ENCODE measurements around the gene STRA6. TPM values are rescaled to one million over a fixed set of nuclear protein-coding genes. Genes with fewer than 3 reads are reported as not detected.

STRA6 gene
- total RNA-seq, 1 experiment from 2014 or later: 2.1 TPM

DNA sequence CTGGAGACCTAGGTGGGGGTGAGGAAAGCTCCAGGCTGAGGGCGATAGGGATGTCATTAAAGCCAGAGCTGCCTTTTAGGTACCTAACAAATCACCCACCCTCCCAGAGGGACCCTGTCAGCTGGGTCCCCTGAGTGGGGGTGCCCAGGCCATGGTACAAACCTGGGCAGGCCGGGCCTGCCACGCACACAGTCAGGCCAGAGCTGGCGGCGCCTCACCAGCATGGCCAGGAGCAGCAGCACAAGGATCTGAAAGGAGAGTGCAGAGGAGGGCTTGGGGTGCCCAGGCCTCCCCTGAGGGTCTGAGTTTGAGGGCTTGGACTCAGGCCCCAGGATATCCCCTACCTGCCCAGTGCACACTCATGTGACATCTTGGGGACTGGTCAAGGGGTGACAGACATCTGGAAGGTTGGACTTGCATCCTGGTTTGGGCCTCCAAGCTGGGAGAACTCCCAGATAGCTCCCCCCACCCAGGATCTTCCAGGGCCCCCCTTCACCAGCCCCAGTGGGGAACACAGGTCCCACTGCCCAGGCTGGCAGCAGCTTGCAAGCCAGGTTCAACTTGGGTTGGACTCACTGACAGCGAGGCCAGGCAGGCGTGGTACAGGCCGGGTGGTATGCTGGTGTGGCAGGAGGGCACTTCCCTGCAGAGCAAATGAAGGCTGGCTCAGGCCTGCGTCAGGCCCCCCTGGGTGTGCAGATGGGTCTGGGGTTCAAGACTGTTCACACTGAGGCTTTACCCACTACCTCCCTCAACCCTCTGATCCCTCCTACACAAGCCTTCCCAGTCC is 5.2 kb downstream of the STRA6 start:
- Mint-ChIP-seq H3K27me3 (ENCODE audit: insufficient read depth, unreplicated experiment) (no peaks in the 10 kb centered on the region), H3K4me1 (ENCODE audit: low read depth, unreplicated experiment) (no peaks in the 10 kb centered on the region), H3K4me3 (ENCODE audit: unreplicated experiment) (no peak overlapping the region), H3K36me3 (ENCODE audit: insufficient read depth, unreplicated experiment) (no peaks in the 10 kb centered on the region), H3K9me3 (ENCODE audit: unreplicated experiment) (no peaks in the 10 kb centered on the region), H3K27ac (ENCODE audit: unreplicated experiment) (no peak overlapping the region)
- H3K27me3 ChIP-seq (replicated peaks; ENCODE audit: control insufficient read depth, insufficient read depth, low read length): no peaks in the 10 kb centered on the region
- H3K9me3 ChIP-seq: no peaks in the 10 kb centered on the region
- no TSS peak for BruUV-seq (replicated peaks)
- no peak overlapping the region for H3K4me3 ChIP-seq (ENCODE audit: low read depth, low read length)
- DNase-seq: no peak
- TF ChIP-seq, protein P1, sequence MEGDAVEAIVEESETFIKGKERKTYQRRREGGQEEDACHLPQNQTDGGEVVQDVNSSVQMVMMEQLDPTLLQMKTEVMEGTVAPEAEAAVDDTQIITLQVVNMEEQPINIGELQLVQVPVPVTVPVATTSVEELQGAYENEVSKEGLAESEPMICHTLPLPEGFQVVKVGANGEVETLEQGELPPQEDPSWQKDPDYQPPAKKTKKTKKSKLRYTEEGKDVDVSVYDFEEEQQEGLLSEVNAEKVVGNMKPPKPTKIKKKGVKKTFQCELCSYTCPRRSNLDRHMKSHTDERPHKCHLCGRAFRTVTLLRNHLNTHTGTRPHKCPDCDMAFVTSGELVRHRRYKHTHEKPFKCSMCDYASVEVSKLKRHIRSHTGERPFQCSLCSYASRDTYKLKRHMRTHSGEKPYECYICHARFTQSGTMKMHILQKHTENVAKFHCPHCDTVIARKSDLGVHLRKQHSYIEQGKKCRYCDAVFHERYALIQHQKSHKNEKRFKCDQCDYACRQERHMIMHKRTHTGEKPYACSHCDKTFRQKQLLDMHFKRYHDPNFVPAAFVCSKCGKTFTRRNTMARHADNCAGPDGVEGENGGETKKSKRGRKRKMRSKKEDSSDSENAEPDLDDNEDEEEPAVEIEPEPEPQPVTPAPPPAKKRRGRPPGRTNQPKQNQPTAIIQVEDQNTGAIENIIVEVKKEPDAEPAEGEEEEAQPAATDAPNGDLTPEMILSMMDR (IDR thresholded peaks at IDR 0.05; ENCODE audit: insufficient read depth in 1 of 2, low read depth in 1 of 2, low read length in 1 of 2, severe bottlenecking in 1 of 2, unreplicated experiment in 1 of 2): no peak
- POLR2A ChIA-PET: no interaction called here
- H3K4me1 ChIP-seq: peaks cover 2% of the 10 kb centered on the region; the same call in 1 of the 2 replicates
- intact Hi-C loops (cut with micrococcal nuclease; ENCODE audit: unreplicated experiment): no loop called here
- H3K36me3 ChIP-seq (ENCODE audit: control insufficient read depth, insufficient read depth, low read length): no peaks in the 10 kb centered on the region
- CTCF ChIA-PET: no interaction called here

DNA sequence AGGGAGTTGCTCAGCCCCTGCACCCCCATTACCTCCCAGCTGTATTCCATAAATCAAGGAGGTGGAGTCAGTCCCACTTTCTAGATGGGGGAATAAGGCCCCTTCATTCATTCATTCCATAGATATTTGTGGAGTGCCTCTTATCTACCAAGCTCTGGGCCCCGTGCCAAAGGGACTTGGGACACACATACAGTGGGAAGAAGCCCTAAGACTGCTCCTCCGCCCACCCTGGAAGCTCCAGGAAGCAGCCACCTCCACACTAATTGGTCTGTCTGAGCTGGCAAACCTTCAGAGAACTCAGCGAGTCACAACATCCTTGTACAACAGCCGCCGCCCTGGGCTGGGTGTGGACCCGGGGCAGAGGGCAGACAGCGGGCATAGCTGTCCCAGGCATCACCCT is 6.4 kb downstream of the STRA6 start:
- TF ChIP-seq, protein P1 (IDR thresholded peaks at IDR 0.05; ENCODE audit: insufficient read depth in 1 of 2, low read depth in 1 of 2, low read length in 1 of 2, severe bottlenecking in 1 of 2, unreplicated experiment in 1 of 2): no peak
- ChIA-PET CTCF (no interaction called here), POLR2A (no interaction called here)
- H3K27me3 Mint-ChIP-seq (ENCODE audit: insufficient read depth, unreplicated experiment): no peaks in the 10 kb centered on the region
- Histone ChIP-seq H3K4me1 (peaks cover 5% of the 10 kb centered on the region; the same call in 1 of the 2 replicates), H3K9me3 (no peaks in the 10 kb centered on the region), H3K27me3 (replicated peaks; ENCODE audit: control insufficient read depth, insufficient read depth, low read length) (no peaks in the 10 kb centered on the region), H3K36me3 (ENCODE audit: control insufficient read depth, insufficient read depth, low read length) (no peaks in the 10 kb centered on the region), H3K4me3 (ENCODE audit: low read depth, low read length) (no peak overlapping the region)
- intact Hi-C loops (cut with micrococcal nuclease; ENCODE audit: unreplicated experiment): no loop called here
- H3K4me3 Mint-ChIP-seq (ENCODE audit: unreplicated experiment): no peak overlapping the region
- no TSS peak for BruUV-seq (replicated peaks)
- no peaks in the 10 kb centered on the region for H3K9me3 Mint-ChIP-seq (ENCODE audit: unreplicated experiment)
- H3K4me1 Mint-ChIP-seq (ENCODE audit: low read depth, unreplicated experiment): peaks cover 7% of the 10 kb centered on the region
- no peak overlapping the region for H3K27ac Mint-ChIP-seq (ENCODE audit: unreplicated experiment)
- DNase-seq: no peak
- peaks cover 5% of the 10 kb centered on the region for H3K36me3 Mint-ChIP-seq (ENCODE audit: insufficient read depth, unreplicated experiment)

DNA sequence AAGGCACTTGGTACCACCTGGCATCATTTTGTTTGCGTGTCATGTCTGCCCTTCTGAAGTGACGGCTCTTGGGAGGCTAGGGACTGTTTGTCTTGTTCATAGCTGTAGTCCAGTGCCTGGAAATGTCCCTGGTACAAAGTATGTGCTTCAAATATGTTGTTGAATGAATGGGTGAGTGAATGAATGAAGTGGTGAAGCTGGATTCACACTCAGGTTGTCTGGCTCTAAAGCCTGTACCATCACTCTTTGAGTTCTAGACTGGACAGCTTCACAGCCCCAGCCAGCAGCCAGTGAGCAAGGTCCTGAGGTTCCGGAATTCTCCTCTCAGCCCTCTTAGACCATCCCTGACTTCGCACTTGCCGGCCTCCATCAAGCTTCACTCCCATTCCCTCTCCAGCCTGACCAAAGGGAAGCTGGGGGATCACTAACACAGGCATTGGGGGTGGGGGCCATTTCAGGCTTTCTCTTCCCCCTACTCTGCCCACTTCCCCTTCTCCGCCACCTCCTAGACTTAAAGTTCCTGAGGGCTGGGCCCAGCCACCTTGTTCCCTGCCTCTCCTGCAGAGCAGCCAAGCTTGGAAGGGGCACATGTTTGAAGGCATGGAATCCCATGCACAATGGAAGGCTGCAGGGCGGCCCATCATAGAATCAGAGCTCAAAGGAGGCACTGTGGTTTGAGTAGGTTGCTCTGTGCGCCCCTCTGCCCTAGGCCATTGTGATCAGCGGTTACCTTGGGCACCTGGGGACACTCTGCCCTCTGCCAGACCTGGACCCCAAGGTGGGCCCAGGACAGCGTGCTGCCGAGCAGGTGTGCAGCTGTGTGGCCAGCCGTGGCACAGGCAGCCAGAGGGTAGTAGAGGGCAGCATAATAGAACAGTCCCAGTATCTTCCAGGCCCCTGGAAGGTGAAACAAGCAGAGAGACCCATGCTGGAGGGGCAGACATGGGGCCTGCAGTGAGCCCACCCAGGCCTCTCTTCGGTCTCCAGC is 7.7 kb downstream of the STRA6 start:
- Mint-ChIP-seq H3K36me3 (ENCODE audit: insufficient read depth, unreplicated experiment) (peaks cover 5% of the 10 kb centered on the region), H3K27me3 (ENCODE audit: insufficient read depth, unreplicated experiment) (no peaks in the 10 kb centered on the region), H3K4me1 (ENCODE audit: low read depth, unreplicated experiment) (peaks cover 7% of the 10 kb centered on the region), H3K27ac (ENCODE audit: unreplicated experiment) (no peak overlapping the region), H3K4me3 (ENCODE audit: unreplicated experiment) (no peak overlapping the region), H3K9me3 (ENCODE audit: unreplicated experiment) (no peaks in the 10 kb centered on the region)
- no TSS peak for BruUV-seq (replicated peaks)
- DNase-seq: no peak
- Histone ChIP-seq H3K9me3 (no peaks in the 10 kb centered on the region), H3K36me3 (ENCODE audit: control insufficient read depth, insufficient read depth, low read length) (no peaks in the 10 kb centered on the region), H3K4me3 (ENCODE audit: low read depth, low read length) (no peak overlapping the region), H3K27me3 (replicated peaks; ENCODE audit: control insufficient read depth, insufficient read depth, low read length) (no peaks in the 10 kb centered on the region), H3K4me1 (peaks cover 14% of the 10 kb centered on the region)
- TF ChIP-seq, protein P1 (IDR thresholded peaks at IDR 0.05; ENCODE audit: insufficient read depth in 1 of 2, low read depth in 1 of 2, low read length in 1 of 2, severe bottlenecking in 1 of 2, unreplicated experiment in 1 of 2): no peak
- intact Hi-C loops (cut with micrococcal nuclease; ENCODE audit: unreplicated experiment): no loop called here
- POLR2A ChIA-PET: no interaction called here
- CTCF ChIA-PET: no interaction called here
